MM.1S (cell line): ENCODE results near the gene ADD1.

Experiments used
- DNase-seq: peaks from one replicate; pipeline ENCODE4 v3.0.0-alpha.2; 2015
- H2AFZ ChIP-seq: fragments of 300-600 bp; sonication (generic); 2 replicates; pipeline ENCODE4 v1.6.0; 2016; ENCODE audit warnings: antibody characterized with exemption, low read length
- H3F3A ChIP-seq: fragments of 300-600 bp; sonication (generic); 2 replicates; pipeline ENCODE4 v1.6.1; 2016; ENCODE audit warnings: mild to moderate bottlenecking, antibody characterized with exemption, low read length, moderate library complexity, mixed read lengths; ENCODE audit not compliant: insufficient read depth
- H3K27ac ChIP-seq: fragments of 300-600 bp; sonication (generic); 2 replicates; pipeline ENCODE4 v1.5.1; 2016; ENCODE audit warnings: mild to moderate bottlenecking, low read length
- H3K27me3 ChIP-seq: fragments of 300-600 bp; sonication (generic); replicated peaks from 2 replicates; pipeline ENCODE4 v1.6.0; 2016; ENCODE audit warnings: low read length; ENCODE audit not compliant: insufficient read depth
- H3K36me3 ChIP-seq: fragments of 300-600 bp; sonication (generic); replicated peaks from 2 replicates; pipeline ENCODE4 v1.6.1; 2016; ENCODE audit warnings: mild to moderate bottlenecking, low read length, mixed read lengths; ENCODE audit not compliant: insufficient read depth
- H3K4me1 ChIP-seq: fragments of 300-600 bp; sonication (generic); 2 replicates; pipeline ENCODE4 v1.6.1; 2016; ENCODE audit warnings: low read length, mixed read lengths
- H3K4me2 ChIP-seq: fragments of 300-600 bp; sonication (generic); 2 replicates; pipeline ENCODE4 v1.6.0; 2016; ENCODE audit warnings: low read depth, low read length
- H3K4me3 ChIP-seq: fragments of 300-600 bp; sonication (generic); 2 replicates; pipeline ENCODE4 v1.5.1; 2016; ENCODE audit warnings: low read length, mixed read lengths
- H3K79me2 ChIP-seq: fragments of 300-600 bp; sonication (generic); 2 replicates; pipeline ENCODE4 v1.6.1; 2016; ENCODE audit warnings: mixed run types, low read length, mixed read lengths
- H3K9ac ChIP-seq: fragments of 300-600 bp; sonication (generic); 2 replicates; pipeline ENCODE4 v1.6.1; 2016; ENCODE audit warnings: low read length, mixed read lengths
- H3K9me2 ChIP-seq: fragments of 300-600 bp; sonication (generic); replicated peaks from 2 replicates; pipeline ENCODE4 v1.6.1; 2016; ENCODE audit warnings: mild to moderate bottlenecking, low read length, mixed read lengths; ENCODE audit not compliant: insufficient read depth
- H3K9me3 ChIP-seq: fragments of 300-600 bp; sonication (generic); replicated peaks from 2 replicates; pipeline ENCODE4 v1.6.1; 2016; ENCODE audit warnings: mild to moderate bottlenecking, low read length, mixed read lengths; ENCODE audit not compliant: insufficient read depth
- H4K20me1 ChIP-seq: fragments of 300-600 bp; sonication (generic); 2 replicates; pipeline ENCODE4 v1.6.1; 2016; ENCODE audit warnings: mild to moderate bottlenecking, low read length, moderate library complexity, mixed read lengths; ENCODE audit not compliant: insufficient read depth
- CTCF ChIP-seq: fragments of 300-600 bp; sonication (generic); IDR thresholded peaks from 2 replicates; pipeline ENCODE4 v1.5.1; 2016; ENCODE audit warnings: antibody characterized with exemption, low read length, mixed read lengths
- EZH2 ChIP-seq: fragments of 300-600 bp; sonication (generic); optimal IDR thresholded peaks from 2 replicates; pipeline ENCODE3; 2017; ENCODE audit warnings: low read depth, mild to moderate bottlenecking, antibody characterized with exemption, low read length, mixed read lengths
- EZH2phosphoT487 ChIP-seq: fragments of 300-600 bp; sonication (generic); IDR thresholded peaks from 2 replicates; pipeline ENCODE4 v1.6.1; 2018; ENCODE audit warnings: antibody characterized with exemption, low read length

ADD1 gene

GRCh38 chr4:2923141-2923551, 79.5 kb downstream of the ADD1 start:
- Histone ChIP-seq H4K20me1 (no peaks in the 10 kb centered on the region), H3K4me2 (no peak overlapping the region), H3K9ac (no peak overlapping the region), H3K9me2 (no peaks in the 10 kb centered on the region), H3K27me3 (no peaks in the 10 kb centered on the region), H3K36me3 (no peaks in the 10 kb centered on the region), H3K4me3 (no peak overlapping the region), H3K4me1 (no peaks in the 10 kb centered on the region), H2AFZ (no peak overlapping the region), H3K9me3 (no peaks in the 10 kb centered on the region), H3F3A (no peaks in the 10 kb centered on the region), H3K79me2 (peaks cover 5% of the 10 kb centered on the region; the same call in 1 of the 2 replicates), H3K27ac (no peak overlapping the region)
- DNase-seq, result no peak
- no peak for TF ChIP-seq CTCF
- no peak for TF ChIP-seq EZH2phosphoT487
- no peak for TF ChIP-seq EZH2

GRCh38 chr4:2923668-2924173, 80.1 kb downstream of the ADD1 start:
- no peak overlapping the region for H3K4me3 ChIP-seq
- no peaks in the 10 kb centered on the region for H3K36me3 ChIP-seq
- no peaks in the 10 kb centered on the region for H3K4me1 ChIP-seq
- no peaks in the 10 kb centered on the region for H4K20me1 ChIP-seq
- H3K4me2 ChIP-seq, result no peak overlapping the region
- no peaks in the 10 kb centered on the region for H3K9me2 ChIP-seq
- DNase-seq, result no peak
- no peaks in the 10 kb centered on the region for H3K9me3 ChIP-seq
- TF ChIP-seq CTCF, result no peak
- TF ChIP-seq EZH2, result no peak
- TF ChIP-seq EZH2phosphoT487, result no peak
- H3K27me3 ChIP-seq, result no peaks in the 10 kb centered on the region
- no peak overlapping the region for H3K27ac ChIP-seq
- H3F3A ChIP-seq, result no peaks in the 10 kb centered on the region
- H2AFZ ChIP-seq, result no peak overlapping the region
- H3K79me2 ChIP-seq, result peaks cover 5% of the 10 kb centered on the region; the same call in 1 of the 2 replicates
- no peak overlapping the region for H3K9ac ChIP-seq

GRCh38 chr4:2924286-2924685, 80.6 kb downstream of the ADD1 start:
- Histone ChIP-seq H3K79me2 (peaks cover 5% of the 10 kb centered on the region; the same call in 1 of the 2 replicates), H3K36me3 (no peaks in the 10 kb centered on the region), H3K27ac (no peak overlapping the region), H3K4me2 (no peak overlapping the region), H3K4me3 (no peak overlapping the region), H2AFZ (no peak overlapping the region), H3K9me2 (no peaks in the 10 kb centered on the region), H3K4me1 (no peaks in the 10 kb centered on the region), H3F3A (no peaks in the 10 kb centered on the region), H3K27me3 (no peaks in the 10 kb centered on the region), H3K9me3 (no peaks in the 10 kb centered on the region), H3K9ac (no peak overlapping the region), H4K20me1 (no peaks in the 10 kb centered on the region)
- no peak for DNase-seq
- no peak for TF ChIP-seq EZH2
- TF ChIP-seq CTCF, result no peak
- TF ChIP-seq EZH2phosphoT487, result no peak
